HepG2 (cell line): ENCODE results near the gene ZNF490. TPM values are rescaled to one million over a fixed set of nuclear protein-coding genes. Genes with fewer than 3 reads are reported as not detected.
A peak's percentile ranks its signal among the peaks of the same experiment; 100 is the strongest.

Experiments
- ATF7 ChIP-seq, 2 experiments: fragments of 450-650 bp in 1 of 2; sonication (generic) in 1 of 2; formaldehyde crosslinking in 1 of 2; IDR thresholded peaks; 2 replicates each; pipeline versions ENCODE4 v1.4.0 to v1.6.1; 2016 to 2020; ENCODE audit warnings: antibody characterized with exemption in 1 of 2, mild to moderate bottlenecking in 1 of 2, missing genetic modification reagents in 1 of 2
- BHLHE40 ChIP-seq: IDR thresholded peaks from 2 replicates; pipeline ENCODE4 v1.6.1; 2011; ENCODE audit warnings: low read length, improper control_type of control experiment
- CHD2 ChIP-seq: IDR thresholded peaks from 2 replicates; pipeline ENCODE4 v1.6.1; 2011; ENCODE audit warnings: low read depth, low read length, improper control_type of control experiment
- HCFC1 ChIP-seq: fragments of 150-350 bp; IDR thresholded peaks from 2 replicates; pipeline ENCODE4 v1.6.1; 2014; ENCODE audit warnings: low read depth, low read length
- MATR3 ChIP-seq: sonication (generic); formaldehyde crosslinking; IDR thresholded peaks from 2 replicates; pipeline ENCODE4 v1.4.0; 2020; ENCODE audit warnings: missing genetic modification reagents
- MTF1 ChIP-seq: sonication (generic); formaldehyde crosslinking; IDR thresholded peaks from 2 replicates; pipeline ENCODE4 v1.5.0; 2020; ENCODE audit warnings: missing genetic modification reagents
- NCOA5 ChIP-seq: sonication (generic); formaldehyde crosslinking; IDR thresholded peaks from 2 replicates; pipeline ENCODE4 v1.4.0; 2020; ENCODE audit warnings: missing genetic modification reagents
- REXO4 ChIP-seq: sonication (generic); formaldehyde crosslinking; IDR thresholded peaks from 2 replicates; pipeline ENCODE4 v1.8.0; 2022; ENCODE audit warnings: missing genetic modification reagents, mild to moderate bottlenecking, borderline replicate concordance
- RFX1 ChIP-seq: fragments of 450-650 bp; IDR thresholded peaks from 2 replicates; pipeline ENCODE4 v1.6.1; 2017
- RNF2 ChIP-seq: fragments of 450-650 bp; conservative IDR thresholded peaks from 2 replicates; pipeline ENCODE4 v1.6.1; 2016; ENCODE audit warnings: low read depth
- TAF15 ChIP-seq: fragments of 200-400 bp; formaldehyde crosslinking; IDR thresholded peaks from one replicate; pipeline ENCODE4 v1.6.1; 2018; ENCODE audit warnings: mild to moderate bottlenecking, low read depth, low read length; ENCODE audit not compliant: poor library complexity, severe bottlenecking
- ZFP90 ChIP-seq: sonication (generic); formaldehyde crosslinking; IDR thresholded peaks from 2 replicates; pipeline ENCODE4 v1.8.0; 2022; ENCODE audit warnings: missing genetic modification reagents, mild to moderate bottlenecking, inconsistent platforms, borderline replicate concordance
- ZNF234 ChIP-seq: sonication (generic); formaldehyde crosslinking; conservative IDR thresholded peaks from 2 replicates; pipeline ENCODE4 v1.5.1; 2020; ENCODE audit warnings: mild to moderate bottlenecking, missing genetic modification reagents
- ZNF317 ChIP-seq: sonication (generic); formaldehyde crosslinking; IDR thresholded peaks from 2 replicates; pipeline ENCODE4 v1.5.0; 2020; ENCODE audit warnings: mild to moderate bottlenecking, missing genetic modification reagents
- ZNF644 ChIP-seq: IDR thresholded peaks from 2 replicates; pipeline ENCODE4 v1.6.1; 2016; ENCODE audit warnings: low read depth
- polyA plus RNA-seq, 8 experiments: library from polyadenylated mRNA; depleted of rRNA in 3 of 8; stranded (reverse) in 7 of 8; unstranded in 1 of 8; fragments of >200 nt; fragmentation: Illumina TruSeq in 4 of 8; extraction: Trizol in 4 of 8; gene quantifications; 2 replicates each; pipeline versions ENCODE4 v1.2.1 to v1.2.3, GENCODE V29; 2011 to 2016; ENCODE audit warnings: low read depth in 4 of 8, missing spikeins in 1 of 8, mixed read lengths in 1 of 8; ENCODE audit not compliant: insufficient read depth in 1 of 8
- total RNA-seq, 5 experiments: library from RNA; depleted of rRNA; stranded (reverse); fragments of >200 nt; fragmentation: Illumina TruSeq; extraction: Trizol; gene quantifications; 2 replicates each; pipeline ENCODE4 v1.2.3, GENCODE V29; 2016; ENCODE audit warnings: low read depth in 1 of 5
- TF ChIP-seq, protein P1 (sequence below): sonication (generic); formaldehyde crosslinking; IDR thresholded peaks from 2 replicates; pipeline ENCODE4 v1.4.0; 2020; ENCODE audit warnings: missing genetic modification reagents
- TF ChIP-seq, protein P2 (sequence below): sonication (generic); formaldehyde crosslinking; IDR thresholded peaks from 2 replicates; pipeline ENCODE4 v1.9.0; 2022; ENCODE audit warnings: low read depth, missing genetic modification reagents
- TF ChIP-seq, protein P3 (sequence below): sonication (generic); formaldehyde crosslinking; IDR thresholded peaks from 2 replicates; pipeline ENCODE4 v1.4.0; 2020; ENCODE audit warnings: missing genetic modification reagents, low read depth, mild to moderate bottlenecking, borderline replicate concordance
- TF ChIP-seq, protein P4 (sequence below): sonication (generic); formaldehyde crosslinking; IDR thresholded peaks from 2 replicates; pipeline ENCODE4 v1.8.1; 2023; ENCODE audit warnings: mild to moderate bottlenecking, missing genetic modification reagents, borderline replicate concordance
- TF ChIP-seq, protein P5 (sequence below): sonication (generic); formaldehyde crosslinking; IDR thresholded peaks from 2 replicates; pipeline ENCODE4 v1.4.0; 2020; ENCODE audit warnings: missing genetic modification reagents, borderline replicate concordance

ZNF490 gene
- total and polyA plus RNA-seq, 2 of the 13 experiments (the other 11 are each of a cell fraction or from before 2014, with no cell fraction given), result 1.3 to 2.9 TPM

DNA sequence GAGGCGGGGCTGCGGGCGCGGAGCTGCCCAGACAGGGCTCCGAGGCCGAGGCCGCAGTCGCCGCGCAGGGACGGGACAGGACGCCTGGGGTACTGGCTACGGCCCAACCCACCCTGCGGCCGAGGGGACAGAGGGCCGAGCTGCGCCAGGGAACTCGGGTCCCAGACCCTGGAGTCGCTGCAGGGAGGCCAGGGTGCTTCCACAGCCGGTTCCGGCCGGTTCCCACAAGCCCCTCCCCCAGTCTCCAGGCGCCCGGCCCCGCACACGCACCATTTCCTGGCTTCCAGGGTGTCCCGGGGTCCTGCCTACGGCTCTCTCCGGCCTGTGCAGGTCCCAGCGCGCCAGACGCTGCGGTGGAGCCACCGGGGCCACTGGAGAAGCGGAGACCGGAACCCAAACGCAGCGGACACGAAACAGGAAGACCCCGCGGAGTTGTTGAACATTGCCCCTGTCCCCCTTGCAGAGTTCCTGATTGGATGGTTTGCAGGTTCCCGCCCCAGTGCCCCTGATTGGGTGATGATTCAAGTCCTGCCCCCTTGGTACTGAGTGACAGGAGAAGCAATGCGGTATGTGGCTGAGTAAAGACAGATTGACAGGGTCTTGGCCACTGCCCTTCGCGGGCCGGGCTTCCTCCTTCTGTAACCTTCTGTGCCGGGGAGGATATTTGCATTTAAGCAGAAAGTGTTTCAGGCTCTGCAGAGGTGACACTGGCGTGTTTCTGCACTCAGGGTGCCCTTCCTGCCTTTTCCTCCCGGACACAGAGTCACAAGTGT lies 59.4 kb downstream of the ZNF490 start, which contains the start of gene ZNF564 (continued):
- TF ChIP-seq, protein P1, sequence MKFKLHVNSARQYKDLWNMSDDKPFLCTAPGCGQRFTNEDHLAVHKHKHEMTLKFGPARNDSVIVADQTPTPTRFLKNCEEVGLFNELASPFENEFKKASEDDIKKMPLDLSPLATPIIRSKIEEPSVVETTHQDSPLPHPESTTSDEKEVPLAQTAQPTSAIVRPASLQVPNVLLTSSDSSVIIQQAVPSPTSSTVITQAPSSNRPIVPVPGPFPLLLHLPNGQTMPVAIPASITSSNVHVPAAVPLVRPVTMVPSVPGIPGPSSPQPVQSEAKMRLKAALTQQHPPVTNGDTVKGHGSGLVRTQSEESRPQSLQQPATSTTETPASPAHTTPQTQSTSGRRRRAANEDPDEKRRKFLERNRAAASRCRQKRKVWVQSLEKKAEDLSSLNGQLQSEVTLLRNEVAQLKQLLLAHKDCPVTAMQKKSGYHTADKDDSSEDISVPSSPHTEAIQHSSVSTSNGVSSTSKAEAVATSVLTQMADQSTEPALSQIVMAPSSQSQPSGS (CRISPR knock-in tag), result peak; percentile 30; the same call in 1 of the 2 replicates
- TF ChIP-seq MTF1, result no peak
- peak; percentile 84 for TF ChIP-seq ZFP90 (CRISPR knock-in tag)
- TF ChIP-seq NCOA5 (CRISPR knock-in tag), result no peak
- TF ChIP-seq RNF2, result no peak
- TF ChIP-seq, protein P2, sequence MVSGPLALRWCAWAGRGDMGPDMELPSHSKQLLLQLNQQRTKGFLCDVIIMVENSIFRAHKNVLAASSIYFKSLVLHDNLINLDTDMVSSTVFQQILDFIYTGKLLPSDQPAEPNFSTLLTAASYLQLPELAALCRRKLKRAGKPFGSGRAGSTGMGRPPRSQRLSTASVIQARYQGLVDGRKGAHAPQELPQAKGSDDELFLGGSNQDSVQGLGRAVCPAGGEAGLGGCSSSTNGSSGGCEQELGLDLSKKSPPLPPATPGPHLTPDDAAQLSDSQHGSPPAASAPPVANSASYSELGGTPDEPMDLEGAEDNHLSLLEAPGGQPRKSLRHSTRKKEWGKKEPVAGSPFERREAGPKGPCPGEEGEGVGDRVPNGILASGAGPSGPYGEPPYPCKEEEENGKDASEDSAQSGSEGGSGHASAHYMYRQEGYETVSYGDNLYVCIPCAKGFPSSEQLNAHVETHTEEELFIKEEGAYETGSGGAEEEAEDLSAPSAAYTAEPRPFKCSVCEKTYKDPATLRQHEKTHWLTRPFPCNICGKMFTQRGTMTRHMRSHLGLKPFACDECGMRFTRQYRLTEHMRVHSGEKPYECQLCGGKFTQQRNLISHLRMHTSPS (CRISPR knock-in tag), result no peak
- TF ChIP-seq ATF7 (IDR thresholded peaks at IDR 0.05), result no peak
- no peak for TF ChIP-seq ATF7 (CRISPR knock-in tag; IDR thresholded peaks at IDR 0.05)
- no peak for TF ChIP-seq ZNF644 (CRISPR knock-in tag)
- peak; percentile 46; the same call in 1 of the 2 replicates for TF ChIP-seq BHLHE40
- TF ChIP-seq, protein P3, sequence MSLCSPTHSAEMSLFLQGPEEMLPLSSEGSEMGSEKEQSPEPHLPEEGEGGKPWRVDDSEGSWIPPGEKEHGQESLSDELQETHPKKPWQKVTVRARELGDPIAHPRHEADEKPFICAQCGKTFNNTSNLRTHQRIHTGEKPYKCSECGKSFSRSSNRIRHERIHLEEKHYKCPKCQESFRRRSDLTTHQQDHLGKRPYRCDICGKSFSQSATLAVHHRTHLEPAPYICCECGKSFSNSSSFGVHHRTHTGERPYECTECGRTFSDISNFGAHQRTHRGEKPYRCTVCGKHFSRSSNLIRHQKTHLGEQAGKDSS (CRISPR knock-in tag), result peak; percentile 65
- TF ChIP-seq, protein P4, sequence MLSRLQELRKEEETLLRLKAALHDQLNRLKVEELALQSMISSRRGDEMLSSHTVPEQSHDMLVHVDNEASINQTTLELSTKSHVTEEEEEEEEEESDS, result no peak
- TF ChIP-seq, protein P5, sequence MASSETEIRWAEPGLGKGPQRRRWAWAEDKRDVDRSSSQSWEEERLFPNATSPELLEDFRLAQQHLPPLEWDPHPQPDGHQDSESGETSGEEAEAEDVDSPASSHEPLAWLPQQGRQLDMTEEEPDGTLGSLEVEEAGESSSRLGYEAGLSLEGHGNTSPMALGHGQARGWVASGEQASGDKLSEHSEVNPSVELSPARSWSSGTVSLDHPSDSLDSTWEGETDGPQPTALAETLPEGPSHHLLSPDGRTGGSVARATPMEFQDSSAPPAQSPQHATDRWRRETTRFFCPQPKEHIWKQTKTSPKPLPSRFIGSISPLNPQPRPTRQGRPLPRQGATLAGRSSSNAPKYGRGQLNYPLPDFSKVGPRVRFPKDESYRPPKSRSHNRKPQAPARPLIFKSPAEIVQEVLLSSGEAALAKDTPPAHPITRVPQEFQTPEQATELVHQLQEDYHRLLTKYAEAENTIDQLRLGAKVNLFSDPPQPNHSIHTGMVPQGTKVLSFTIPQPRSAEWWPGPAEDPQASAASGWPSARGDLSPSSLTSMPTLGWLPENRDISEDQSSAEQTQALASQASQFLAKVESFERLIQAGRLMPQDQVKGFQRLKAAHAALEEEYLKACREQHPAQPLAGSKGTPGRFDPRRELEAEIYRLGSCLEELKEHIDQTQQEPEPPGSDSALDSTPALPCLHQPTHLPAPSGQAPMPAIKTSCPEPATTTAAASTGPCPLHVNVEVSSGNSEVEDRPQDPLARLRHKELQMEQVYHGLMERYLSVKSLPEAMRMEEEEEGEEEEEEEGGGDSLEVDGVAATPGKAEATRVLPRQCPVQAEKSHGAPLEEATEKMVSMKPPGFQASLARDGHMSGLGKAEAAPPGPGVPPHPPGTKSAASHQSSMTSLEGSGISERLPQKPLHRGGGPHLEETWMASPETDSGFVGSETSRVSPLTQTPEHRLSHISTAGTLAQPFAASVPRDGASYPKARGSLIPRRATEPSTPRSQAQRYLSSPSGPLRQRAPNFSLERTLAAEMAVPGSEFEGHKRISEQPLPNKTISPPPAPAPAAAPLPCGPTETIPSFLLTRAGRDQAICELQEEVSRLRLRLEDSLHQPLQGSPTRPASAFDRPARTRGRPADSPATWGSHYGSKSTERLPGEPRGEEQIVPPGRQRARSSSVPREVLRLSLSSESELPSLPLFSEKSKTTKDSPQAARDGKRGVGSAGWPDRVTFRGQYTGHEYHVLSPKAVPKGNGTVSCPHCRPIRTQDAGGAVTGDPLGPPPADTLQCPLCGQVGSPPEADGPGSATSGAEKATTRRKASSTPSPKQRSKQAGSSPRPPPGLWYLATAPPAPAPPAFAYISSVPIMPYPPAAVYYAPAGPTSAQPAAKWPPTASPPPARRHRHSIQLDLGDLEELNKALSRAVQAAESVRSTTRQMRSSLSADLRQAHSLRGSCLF (CRISPR knock-in tag), result no peak
- TF ChIP-seq RFX1, result no peak
- TF ChIP-seq HCFC1, result 0 out of 2 replicates have a peak, but pooled peaks have one; percentile 24
- TF ChIP-seq ZNF234 (CRISPR knock-in tag), result 0 out of 2 replicates have a peak, but pooled peaks have one; percentile 60
- 0 out of 2 replicates have a peak, but pooled peaks have one; percentile 2 for TF ChIP-seq REXO4 (CRISPR knock-in tag)
- peak; percentile 91 for TF ChIP-seq ZNF317 (CRISPR knock-in tag)
- no peak for TF ChIP-seq MATR3
- TF ChIP-seq CHD2, result no peak
- no peak for TF ChIP-seq TAF15
